A673 (cell line): ENCODE measurements around the gene RASA2. TPM values are rescaled to one million over a fixed set of nuclear protein-coding genes. Genes with fewer than 3 reads are reported as not detected.

Experiments
- BruUV-seq: library from RNA; stranded (reverse); fragments of 400-500 nt; replicated peaks from 2 replicates; lab custom pipeline; 2021; lab: Mats Ljungman, UMichigan
- CTCF ChIA-PET: fragments of 300-600 bp; sonication (Branson Sonifier 250); formaldehyde crosslinking; loops from one replicate; lab custom pipeline; 2022; ENCODE audit warnings: antibody characterized with exemption; lab: Charles Lee
- POLR2A ChIA-PET: fragments of 300-600 bp; sonication (Branson Sonifier 250); formaldehyde crosslinking; loops from one replicate; lab custom pipeline; 2022; ENCODE audit warnings: antibody characterized with exemption; ENCODE audit not compliant: low non-redundant PET; lab: Charles Lee
- DNase-seq: peaks from one replicate; pipeline ENCODE4 v3.0.0-alpha.2; 2015; ENCODE audit warnings: low spot score
- H3K27ac ChIP-seq: fragments of 200-600 bp; sonication (generic); 2 replicates; pipeline ENCODE4 v1.5.1; 2016; ENCODE audit warnings: mixed run types, low read depth, mild to moderate bottlenecking, mixed read lengths, antibody characterized with exemption, low read length; ENCODE audit not compliant: poor library complexity, severe bottlenecking
- H3K27me3 ChIP-seq: fragments of 200-600 bp; sonication (generic); replicated peaks from 2 replicates; pipeline ENCODE4 v1.6.1; 2017; ENCODE audit warnings: mixed run types, low read depth, mild to moderate bottlenecking, mixed read lengths, antibody characterized with exemption, low read length; ENCODE audit not compliant: insufficient read depth, poor library complexity
- H3K36me3 ChIP-seq: fragments of 200-600 bp; sonication (generic); 2 replicates; pipeline ENCODE4 v1.6.1; 2016; ENCODE audit warnings: mixed run types, mild to moderate bottlenecking, mixed read lengths, antibody characterized with exemption, low read length; ENCODE audit not compliant: insufficient read depth, poor library complexity, severe bottlenecking
- H3K4me1 ChIP-seq: fragments of 200-600 bp; sonication (generic); 2 replicates; pipeline ENCODE4 v1.6.1; 2017; ENCODE audit warnings: mixed run types, mild to moderate bottlenecking, mixed read lengths, antibody characterized with exemption, low read length; ENCODE audit not compliant: insufficient read depth, poor library complexity, severe bottlenecking
- H3K4me3 ChIP-seq: fragments of 200-600 bp; sonication (generic); 2 replicates; pipeline ENCODE4 v1.5.1; 2016; ENCODE audit warnings: low read depth, mixed run types, mild to moderate bottlenecking, mixed read lengths, low read length; ENCODE audit not compliant: poor library complexity, severe bottlenecking
- H3K9me3 ChIP-seq: fragments of 200-600 bp; sonication (generic); 2 replicates; pipeline ENCODE4 v1.6.1; 2016; ENCODE audit warnings: mixed run types, low read depth, mild to moderate bottlenecking, mixed read lengths, antibody characterized with exemption, low read length; ENCODE audit not compliant: poor library complexity, severe bottlenecking
- EZH2 ChIP-seq: fragments of 200-600 bp; sonication (generic); IDR thresholded peaks from 2 replicates; pipeline ENCODE4 v1.6.1; 2017; ENCODE audit warnings: borderline replicate concordance, low read depth, mild to moderate bottlenecking, mixed read lengths, antibody characterized with exemption, low read length; ENCODE audit not compliant: poor library complexity, severe bottlenecking
- intact Hi-C: fragments of 100-400 bp; cut with micrococcal nuclease; formaldehyde crosslinking; loops from one replicate; pipeline ENCODE4 v1.10.0; 2022; ENCODE audit not compliant: unreplicated experiment
- total RNA-seq: library from RNA; stranded (reverse); gene quantifications from 2 replicates; pipeline ENCODE4 v1.2.3, GENCODE V29; 2021
- TF ChIP-seq, protein P1 (sequence below): fragments of 300-800, 200-600 bp; sonication (generic); conservative IDR thresholded peaks from 2 replicates; pipeline ENCODE4 v1.5.1; 2017; ENCODE audit warnings: low read depth, mild to moderate bottlenecking, antibody characterized with exemption, low read length, moderate library complexity, mixed read lengths

RASA2 gene
- total RNA-seq, 1 experiment from 2014 or later: 17.1 TPM

DNA sequence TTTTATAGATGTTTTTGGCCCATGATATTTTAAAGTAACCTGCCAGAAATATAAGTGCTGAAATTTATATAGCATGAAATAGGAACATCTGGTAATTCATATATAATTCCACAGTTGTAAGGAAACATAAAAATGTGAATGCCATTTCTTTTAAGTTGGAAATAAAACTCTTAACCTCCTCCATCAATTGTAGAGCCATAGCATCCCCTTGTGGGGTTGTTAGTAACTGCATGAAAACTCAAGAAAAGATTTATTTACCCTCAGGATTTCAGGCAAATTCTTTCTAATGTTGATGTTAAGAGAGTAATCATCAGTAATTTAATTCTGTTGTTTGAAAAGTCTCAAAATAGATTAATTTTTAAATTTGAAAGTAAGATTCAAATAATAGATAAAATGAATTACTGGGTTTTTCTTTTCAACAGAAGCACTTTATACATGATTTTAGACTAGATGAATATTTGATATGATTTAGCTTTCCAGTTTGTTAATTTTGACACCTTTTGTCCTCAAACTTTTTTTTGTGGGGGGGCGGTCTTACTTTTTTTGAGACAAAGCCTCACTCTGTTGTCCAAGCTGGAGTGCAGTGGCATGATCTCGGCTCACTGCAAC, 74.7 kb downstream of the RASA2 start:
- ChIA-PET POLR2A (interaction anchor here (0.6 kb wide), 1 partner anchor 12 kb away, joined by 3 read pairs; no protein-coding TSS in a partner anchor), CTCF (interaction anchor here (0.6 to 2.8 kb wide), 6 partner anchors 15 to 250 kb away, joined by 3 to 19 read pairs (median 4); no protein-coding TSS in a partner anchor)
- no peak overlapping the region for H3K27ac ChIP-seq
- no TSS peak for BruUV-seq
- H3K9me3 ChIP-seq: no peaks in the 10 kb centered on the region
- intact Hi-C loops: loop anchor here (1.0 to 10.0 kb wide), 3 partner anchors 87 to 197 kb away; partner anchors contain the start of gene ZBTB38
- H3K36me3 ChIP-seq: peaks cover 6% of the 10 kb centered on the region
- peaks cover 17% of the 10 kb centered on the region for H3K4me1 ChIP-seq
- peak; percentile 79 for DNase-seq
- no peaks in the 10 kb centered on the region for H3K27me3 ChIP-seq
- TF ChIP-seq, protein P1, sequence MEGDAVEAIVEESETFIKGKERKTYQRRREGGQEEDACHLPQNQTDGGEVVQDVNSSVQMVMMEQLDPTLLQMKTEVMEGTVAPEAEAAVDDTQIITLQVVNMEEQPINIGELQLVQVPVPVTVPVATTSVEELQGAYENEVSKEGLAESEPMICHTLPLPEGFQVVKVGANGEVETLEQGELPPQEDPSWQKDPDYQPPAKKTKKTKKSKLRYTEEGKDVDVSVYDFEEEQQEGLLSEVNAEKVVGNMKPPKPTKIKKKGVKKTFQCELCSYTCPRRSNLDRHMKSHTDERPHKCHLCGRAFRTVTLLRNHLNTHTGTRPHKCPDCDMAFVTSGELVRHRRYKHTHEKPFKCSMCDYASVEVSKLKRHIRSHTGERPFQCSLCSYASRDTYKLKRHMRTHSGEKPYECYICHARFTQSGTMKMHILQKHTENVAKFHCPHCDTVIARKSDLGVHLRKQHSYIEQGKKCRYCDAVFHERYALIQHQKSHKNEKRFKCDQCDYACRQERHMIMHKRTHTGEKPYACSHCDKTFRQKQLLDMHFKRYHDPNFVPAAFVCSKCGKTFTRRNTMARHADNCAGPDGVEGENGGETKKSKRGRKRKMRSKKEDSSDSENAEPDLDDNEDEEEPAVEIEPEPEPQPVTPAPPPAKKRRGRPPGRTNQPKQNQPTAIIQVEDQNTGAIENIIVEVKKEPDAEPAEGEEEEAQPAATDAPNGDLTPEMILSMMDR: peak; percentile 94
- TF ChIP-seq EZH2: no peak
- no peak overlapping the region for H3K4me3 ChIP-seq

DNA sequence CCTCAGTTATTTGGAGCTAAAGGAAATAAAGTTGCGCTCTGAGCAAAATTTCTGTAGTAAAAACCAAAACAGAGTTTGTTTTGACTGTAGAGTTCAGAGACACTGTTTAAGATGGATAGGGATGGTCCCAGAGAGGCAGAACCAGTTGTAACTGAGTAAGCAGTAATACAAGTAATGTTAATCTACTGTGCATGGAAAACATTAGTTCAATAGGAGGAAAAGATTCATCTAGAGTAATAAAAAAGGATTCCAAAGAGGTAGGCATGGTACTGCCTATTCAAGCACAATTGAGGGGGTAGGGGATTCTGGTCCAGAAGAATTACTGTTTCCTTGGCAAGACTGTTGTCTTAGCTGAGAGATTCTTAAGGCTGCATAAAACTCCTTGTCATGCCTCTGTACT, 77.4 kb downstream of the RASA2 start:
- H3K36me3 ChIP-seq: peaks cover 6% of the 10 kb centered on the region
- H3K27ac ChIP-seq: no peak overlapping the region
- CTCF ChIA-PET: no interaction called here
- H3K27me3 ChIP-seq: no peaks in the 10 kb centered on the region
- TF ChIP-seq EZH2: no peak
- TF ChIP-seq, protein P1: no peak
- BruUV-seq: no TSS peak
- H3K9me3 ChIP-seq: no peaks in the 10 kb centered on the region
- DNase-seq: no peak
- intact Hi-C loops: loop anchor here (10.0 kb wide), 1 partner anchor 199 kb away; the partner anchor contains the start of gene ZBTB38
- H3K4me1 ChIP-seq: no peaks in the 10 kb centered on the region
- no peak overlapping the region for H3K4me3 ChIP-seq
- POLR2A ChIA-PET: no interaction called here

DNA sequence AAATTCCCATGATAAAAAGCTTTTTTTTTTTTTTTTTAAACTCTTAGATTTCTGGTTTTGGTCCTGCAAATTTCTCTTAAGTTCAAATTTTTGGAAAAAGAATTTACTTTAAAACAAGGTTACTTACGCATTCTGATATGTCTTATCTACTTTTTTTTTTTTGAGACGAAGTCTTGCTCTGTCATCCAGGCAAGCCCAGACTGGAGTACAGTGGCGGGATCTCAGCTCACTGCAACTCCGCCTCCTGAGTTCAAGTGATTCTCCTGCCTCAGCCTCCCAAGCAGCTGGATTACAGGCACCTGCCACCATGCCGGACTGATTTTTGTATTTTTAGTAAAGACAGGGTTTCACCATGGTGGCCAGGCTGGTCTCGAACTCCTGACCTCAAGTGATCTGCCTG, 83.2 kb downstream of the RASA2 start:
- intact Hi-C loops: no loop called here
- H3K27ac ChIP-seq: no peak overlapping the region
- DNase-seq: no peak
- no peak overlapping the region for H3K4me3 ChIP-seq
- H3K27me3 ChIP-seq: no peaks in the 10 kb centered on the region
- ChIA-PET POLR2A (interaction anchor here (0.7 kb wide), 1 partner anchor 31 kb away, joined by 13 read pairs; no protein-coding TSS in a partner anchor), CTCF (interaction anchor here (0.5 to 0.7 kb wide), 2 partner anchors 32 to 339 kb away, joined by 3 to 5 read pairs; partner anchors contain the start of gene PXYLP1)
- H3K4me1 ChIP-seq: no peaks in the 10 kb centered on the region
- H3K36me3 ChIP-seq: peaks cover 25% of the 10 kb centered on the region
- no peaks in the 10 kb centered on the region for H3K9me3 ChIP-seq
- no TSS peak for BruUV-seq
- TF ChIP-seq, protein P1: no peak
- no peak for TF ChIP-seq EZH2
